Common myeloid progenitor, CD34-positive (primary cell): ENCODE results near the gene ADAR.
A peak's percentile ranks its signal among the peaks of the same experiment; 100 is the strongest.

Experiments
- CTCF ChIA-PET: fragments of 350-600 bp; sonication (Branson Sonifier 250); formaldehyde crosslinking; loops from one replicate; lab custom pipeline; 2021; ENCODE audit warnings: antibody characterized with exemption; lab: Charles Lee
- POLR2A ChIA-PET: fragments of 350-600 bp; sonication (Branson Sonifier 250); formaldehyde crosslinking; loops from one replicate; lab custom pipeline; 2021; ENCODE audit warnings: antibody characterized with exemption; lab: Charles Lee
- DNase-seq, 3 donors: peaks; one replicate each; pipeline versions ENCODE4 v3.0.0 to v3.0.0-alpha.2; 2013
- H3K27ac ChIP-seq, 2 experiments: 1 replicate in 1 of 2; 2 replicates in 1 of 2; pipeline ENCODE4 v1.7.0; 2013; ENCODE audit warnings: inconsistent platforms in 2 of 2, low read length in 2 of 2, mild to moderate bottlenecking in 2 of 2, low read depth in 1 of 2, moderate library complexity in 1 of 2; ENCODE audit not compliant: severe bottlenecking in 2 of 2, insufficient read depth in 1 of 2, poor library complexity in 1 of 2
- H3K27me3 ChIP-seq, 5 experiments: replicated peaks in 2 of 5; 1 replicate in 3 of 5; 2 replicates in 2 of 5; pipeline versions ENCODE4 v1.6.1 to v1.7.0; 2013; ENCODE audit warnings: low read length in 4 of 5, mild to moderate bottlenecking in 2 of 5, moderate library complexity in 2 of 5, inconsistent platforms in 1 of 5; ENCODE audit not compliant: insufficient read depth in 5 of 5, control insufficient read depth in 4 of 5
- H3K36me3 ChIP-seq, 4 experiments: 1 replicate in 2 of 4; 2 replicates in 2 of 4; pipeline versions ENCODE4 v1.6.1 to v1.7.0; 2013; ENCODE audit warnings: low read length in 3 of 4, control low read depth in 1 of 4, mild to moderate bottlenecking in 1 of 4; ENCODE audit not compliant: control insufficient read depth in 4 of 4, insufficient read depth in 4 of 4
- H3K4me1 ChIP-seq, 4 experiments: 1 replicate in 3 of 4; 2 replicates in 1 of 4; pipeline versions ENCODE4 v1.6.1 to v1.7.1; 2013; ENCODE audit warnings: low read length in 3 of 4, mild to moderate bottlenecking in 3 of 4, control low read depth in 1 of 4, inconsistent platforms in 1 of 4, moderate library complexity in 1 of 4; ENCODE audit not compliant: control insufficient read depth in 4 of 4, insufficient read depth in 4 of 4; ENCODE audit errors: control extremely low read depth in 1 of 4
- H3K4me3 ChIP-seq, 7 experiments: 1 replicate in 4 of 7; 2 replicates in 3 of 7; pipeline versions ENCODE4 v1.5.1 to v1.7.0; 2013; ENCODE audit warnings: mild to moderate bottlenecking in 7 of 7, low read length in 6 of 7, moderate library complexity in 6 of 7, inconsistent platforms in 2 of 7, low read depth in 2 of 7, control low read depth in 1 of 7; ENCODE audit not compliant: insufficient read depth in 4 of 7, control insufficient read depth in 1 of 7; ENCODE audit errors: extremely low read depth in 1 of 7
- H3K9me3 ChIP-seq, 5 experiments: 1 replicate in 4 of 5; 2 replicates in 1 of 5; pipeline versions ENCODE4 v1.6.1 to v1.7.1; 2013; ENCODE audit warnings: low read length in 4 of 5, mild to moderate bottlenecking in 2 of 5, inconsistent platforms in 1 of 5, low read depth in 1 of 5, moderate library complexity in 1 of 5; ENCODE audit not compliant: control insufficient read depth in 4 of 5, insufficient read depth in 2 of 5; ENCODE audit errors: control extremely low read depth in 1 of 5
- WGBS: methylation state at CpG from one replicate; pipeline ENCODE4 v1.1.5; 2013; ENCODE audit not compliant: insufficient coverage; 5-methylcytosine and 5-hydroxymethylcytosine counted together

ADAR gene

DNA sequence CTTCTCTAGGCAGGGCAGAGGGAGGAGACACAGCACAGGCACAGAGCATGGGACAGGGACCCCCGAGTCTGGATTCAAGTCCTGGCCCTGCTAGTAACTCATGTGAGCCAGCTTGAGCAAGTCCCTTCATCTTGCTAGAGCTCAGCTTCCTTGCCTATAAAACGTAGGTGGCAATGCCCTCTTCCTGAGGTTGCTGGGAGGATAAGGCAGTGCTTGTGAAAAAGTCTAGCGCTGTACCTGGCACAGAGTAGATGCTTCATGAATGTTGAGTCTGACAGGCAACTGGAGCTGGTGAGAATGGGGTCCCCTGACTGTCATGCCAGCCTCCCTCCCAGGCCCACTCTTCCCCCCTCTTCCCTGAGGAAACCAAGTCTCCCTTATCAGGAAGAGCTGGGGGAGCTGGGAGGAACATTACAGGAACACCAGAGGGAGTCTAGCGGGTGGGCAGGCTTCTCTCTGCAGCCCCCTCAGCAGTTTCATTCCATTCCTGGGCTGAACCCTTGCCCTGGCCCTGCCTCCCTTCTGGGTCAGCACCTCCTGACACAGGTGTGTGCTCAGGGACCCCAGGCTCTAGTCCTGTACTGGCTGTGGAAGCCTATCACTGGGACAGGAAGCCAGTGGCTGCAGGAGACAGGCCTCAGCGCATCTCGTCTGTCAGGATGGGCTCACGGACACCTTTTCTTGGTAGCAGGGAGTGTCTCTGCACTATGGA lies 30.5 kb downstream of the ADAR start:
- peaks cover 0 to 2% (median 0%) of the 10 kb centered on the region in 5 experiments for H3K27me3 ChIP-seq
- no peaks in the 10 kb centered on the region for H3K9me3 ChIP-seq
- ChIA-PET CTCF (interaction anchor here (0.8 to 1.4 kb wide), 5 partner anchors 14 to 692 kb away, joined by 3 to 4 read pairs (median 3); no protein-coding TSS in a partner anchor), POLR2A (interaction anchor here (0.7 kb wide), 1 partner anchor 10 kb away, joined by 3 read pairs; the partner anchor contains the start of gene CHRNB2)
- no peak overlapping the region for H3K4me3 ChIP-seq
- no peak for DNase-seq
- H3K4me1 ChIP-seq: no peaks in the 10 kb centered on the region
- 79% methylated on average over 6 of the region's 7 CpGs for WGBS
- H3K36me3 ChIP-seq: peaks cover 2 to 45% (median 31%) of the 10 kb centered on the region in 4 experiments
- no peak overlapping the region for H3K27ac ChIP-seq

DNA sequence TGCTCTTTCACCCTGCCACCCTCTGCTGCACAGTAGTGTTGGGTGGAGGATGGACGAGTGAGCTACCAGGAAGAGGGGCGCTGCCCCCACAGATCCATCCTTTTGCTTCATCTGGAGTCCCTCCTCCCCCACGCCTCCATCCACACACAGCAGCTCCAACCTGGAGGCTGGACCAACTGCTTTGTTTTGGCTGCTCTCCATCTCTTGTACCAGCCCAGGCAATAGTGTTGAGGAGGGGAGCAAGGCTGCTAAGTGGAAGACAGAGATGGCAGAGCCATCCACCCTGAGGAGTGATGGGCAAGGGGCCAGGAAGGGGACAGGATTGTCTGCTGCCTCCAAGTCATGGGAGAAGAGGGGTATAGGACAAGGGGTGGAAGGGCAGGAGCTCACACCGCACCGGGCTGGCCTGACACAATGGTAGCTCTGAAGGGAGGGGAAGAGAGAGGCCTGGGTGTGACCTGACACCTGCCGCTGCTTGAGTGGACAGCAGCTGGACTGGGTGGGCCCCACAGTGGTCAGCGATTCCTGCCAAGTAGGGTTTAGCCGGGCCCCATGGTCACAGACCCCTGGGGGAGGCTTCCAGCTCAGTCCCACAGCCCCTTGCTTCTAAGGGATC lies 31.9 kb downstream of the ADAR start:
- Histone ChIP-seq H3K4me1 (no peaks in the 10 kb centered on the region), H3K27ac (no peak overlapping the region), H3K36me3 (peaks cover 0 to 32% (median 21%) of the 10 kb centered on the region in 4 experiments), H3K9me3 (no peaks in the 10 kb centered on the region), H3K4me3 (no peak overlapping the region), H3K27me3 (peaks cover 0 to 2% (median 0%) of the 10 kb centered on the region in 5 experiments)
- POLR2A ChIA-PET: no interaction called here
- WGBS: 94% methylated on average over 2 of the region's 8 CpGs
- CTCF ChIA-PET: interaction anchor here (0.7 to 1.9 kb wide), 8 partner anchors 10 to 378 kb away, joined by 3 to 7 read pairs (median 3); no protein-coding TSS in a partner anchor
- DNase-seq: no peak

DNA sequence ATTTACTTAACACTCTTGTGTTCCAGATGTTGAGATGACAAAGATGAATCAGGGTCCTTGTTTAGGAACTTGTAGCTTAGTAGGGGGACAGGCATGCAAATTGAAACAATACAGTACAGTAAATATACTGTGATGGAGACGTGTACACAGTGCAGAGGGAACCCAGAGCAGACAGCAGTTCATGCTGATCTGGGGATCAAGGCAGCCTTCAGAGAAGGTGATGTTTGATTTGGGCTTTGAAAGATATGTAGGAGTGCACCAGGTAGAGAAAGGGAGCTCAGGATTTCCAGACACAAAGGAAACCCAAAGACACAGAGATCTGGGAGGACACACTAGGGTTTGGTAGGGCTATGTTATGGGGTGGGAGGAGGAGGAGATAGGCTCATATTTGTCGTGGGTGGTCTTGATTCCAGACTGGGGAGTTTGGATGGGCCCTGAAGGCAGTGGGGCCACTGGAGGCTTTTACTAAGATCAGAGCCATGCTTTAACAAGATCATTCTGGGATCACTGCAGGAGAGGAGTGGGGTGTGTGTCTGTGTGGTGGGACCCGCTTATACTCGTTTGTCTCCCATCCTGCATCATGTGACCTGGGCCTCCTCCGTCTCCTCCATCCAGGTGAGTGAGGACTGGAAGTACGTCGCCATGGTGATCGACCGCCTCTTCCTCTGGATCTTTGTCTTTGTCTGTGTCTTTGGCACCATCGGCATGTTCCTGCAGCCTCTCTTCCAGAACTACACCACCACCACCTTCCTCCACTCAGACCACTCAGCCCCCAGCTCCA lies 32.6 kb downstream of the ADAR start:
- 95% methylated on average over 10 of the region's 10 CpGs for WGBS
- ChIA-PET POLR2A (interaction anchor here (0.9 to 1.3 kb wide), 2 partner anchors 9 to 14 kb away, joined by 3 read pairs; no protein-coding TSS in a partner anchor), CTCF (interaction anchor here (0.7 to 1.9 kb wide), 5 partner anchors 9 to 379 kb away, joined by 3 to 7 read pairs (median 5); no protein-coding TSS in a partner anchor)
- Histone ChIP-seq H3K27me3 (peaks cover 0 to 2% (median 0%) of the 10 kb centered on the region in 5 experiments), H3K4me3 (no peak overlapping the region), H3K27ac (no peak overlapping the region), H3K9me3 (no peaks in the 10 kb centered on the region), H3K36me3 (peaks cover 0 to 25% (median 15%) of the 10 kb centered on the region in 4 experiments), H3K4me1 (no peaks in the 10 kb centered on the region)
- no peak for DNase-seq

DNA sequence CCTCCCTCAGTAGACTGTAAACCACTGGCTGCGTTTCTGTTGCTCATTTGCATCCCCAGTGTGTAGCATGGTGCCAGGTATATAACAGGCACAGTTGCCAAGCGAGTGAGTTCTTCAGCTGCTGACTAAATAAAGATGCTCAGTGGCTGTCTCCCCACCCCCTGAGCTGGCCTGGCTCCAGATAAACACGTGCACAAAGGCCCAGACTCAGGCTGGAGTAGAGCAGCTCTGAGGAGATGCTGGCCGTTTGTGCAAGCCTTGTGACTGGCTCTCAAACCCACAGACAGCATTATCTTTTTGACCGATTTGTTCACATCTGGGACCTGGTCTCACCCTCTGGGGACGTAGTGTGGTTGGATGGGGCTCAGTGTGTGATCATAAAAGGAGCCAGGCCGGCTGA lies 33.3 kb downstream of the ADAR start:
- H3K27ac ChIP-seq: no peak overlapping the region
- no peaks in the 10 kb centered on the region for H3K9me3 ChIP-seq
- peaks cover 0 to 19% (median 9%) of the 10 kb centered on the region in 4 experiments for H3K36me3 ChIP-seq
- peak in 1 of 3 donors; percentile 12 for DNase-seq
- H3K4me3 ChIP-seq: no peak overlapping the region
- ChIA-PET CTCF (interaction anchor here (2.5 kb wide), 1 partner anchor 15 kb away, joined by 10 read pairs; no protein-coding TSS in a partner anchor), POLR2A (interaction anchor here (0.9 to 1.3 kb wide), 2 partner anchors 8 to 14 kb away, joined by 3 read pairs; no protein-coding TSS in a partner anchor)
- H3K27me3 ChIP-seq: peaks cover 0 to 3% (median 0%) of the 10 kb centered on the region in 5 experiments
- WGBS: 56% methylated on average over 3 of the region's 7 CpGs
- H3K4me1 ChIP-seq: no peaks in the 10 kb centered on the region

DNA sequence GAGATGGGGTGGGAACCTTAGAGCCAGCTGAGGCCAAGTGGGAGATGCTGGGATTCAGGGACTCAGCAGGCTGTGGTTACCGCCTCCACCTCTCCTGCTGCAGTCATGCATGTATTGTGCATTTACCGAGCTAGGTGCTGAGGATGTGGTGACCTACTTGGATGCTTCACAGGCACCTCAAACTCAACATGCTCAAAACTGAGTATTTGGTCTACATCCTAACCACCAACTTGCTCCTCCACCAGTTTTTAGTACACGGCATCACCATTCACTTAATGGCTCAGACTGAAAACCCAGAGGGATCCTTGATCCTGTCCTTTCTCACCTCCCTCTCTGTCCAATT lies 34.8 kb downstream of the ADAR start:
- H3K36me3 ChIP-seq: peaks cover 0 to 3% (median 1%) of the 10 kb centered on the region in 4 experiments
- H3K9me3 ChIP-seq: no peaks in the 10 kb centered on the region
- WGBS: 93% methylated on average over 2 of the region's 3 CpGs
- peaks cover 0 to under 1% (median under 1%) of the 10 kb centered on the region in 4 experiments for H3K4me1 ChIP-seq
- DNase-seq: no peak
- H3K4me3 ChIP-seq: no peak overlapping the region
- no peak overlapping the region for H3K27ac ChIP-seq
- H3K27me3 ChIP-seq: peaks cover 0 to 17% (median 6%) of the 10 kb centered on the region in 5 experiments
- CTCF ChIA-PET: interaction anchor here (0.8 to 2.5 kb wide), 4 partner anchors 8 to 21 kb away, joined by 3 to 10 read pairs (median 3); no protein-coding TSS in a partner anchor
- POLR2A ChIA-PET: no interaction called here

DNA sequence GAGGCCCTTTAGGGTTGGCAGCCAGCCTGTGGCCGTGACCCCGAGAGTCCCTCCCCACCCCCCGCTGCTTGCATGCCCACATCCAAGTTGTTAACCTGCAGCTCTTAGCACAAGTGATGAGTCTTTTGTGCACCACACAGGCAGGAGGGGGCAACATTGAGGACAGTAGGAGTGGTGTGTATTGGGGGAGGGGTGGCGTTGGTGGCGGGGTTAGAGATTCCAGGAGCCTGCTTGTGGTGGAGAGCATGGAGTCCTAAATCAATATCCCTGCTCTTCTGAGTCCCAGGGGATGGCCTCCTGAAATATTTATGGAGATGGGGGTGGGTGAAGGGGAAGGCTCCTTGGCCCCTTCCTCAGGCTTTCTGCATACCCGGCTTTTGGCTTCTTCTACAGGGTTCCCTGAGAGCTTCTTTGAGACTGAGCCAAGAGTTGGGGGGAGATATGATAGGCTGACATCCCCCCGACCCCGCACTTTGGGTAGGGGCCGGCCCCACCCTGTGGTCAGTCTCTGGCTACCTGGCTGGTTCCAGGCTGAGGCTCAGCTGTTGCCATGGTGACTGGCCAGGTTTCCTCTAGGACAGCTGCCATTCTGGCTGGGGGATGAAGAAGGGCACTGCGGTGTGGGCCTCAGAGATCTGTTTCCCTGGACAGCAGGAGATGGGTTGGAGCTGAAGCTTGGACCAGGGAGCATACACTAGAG lies 35.4 kb downstream of the ADAR start:
- Histone ChIP-seq H3K9me3 (no peaks in the 10 kb centered on the region), H3K4me1 (peaks cover 0 to 6% (median 5%) of the 10 kb centered on the region in 4 experiments), H3K27ac (no peak overlapping the region), H3K27me3 (peaks cover 0 to 22% (median 6%) of the 10 kb centered on the region in 5 experiments), H3K36me3 (no peaks in the 10 kb centered on the region), H3K4me3 (no peak overlapping the region)
- WGBS: 80% methylated on average over 8 of the region's 10 CpGs
- DNase-seq: no peak
- ChIA-PET CTCF (interaction anchor here (0.8 to 2.5 kb wide), 4 partner anchors 9 to 22 kb away, joined by 3 to 10 read pairs (median 3); no protein-coding TSS in a partner anchor), POLR2A (no interaction called here)
